A549 (cell line): ENCODE results near the gene RYR3. TPM values are rescaled to one million over a fixed set of nuclear protein-coding genes. Genes with fewer than 3 reads are reported as not detected.

Source experiments
- ATAC-seq, 2 experiments: fragments of 200-7000 bp in 1 of 2; fragments of >200 bp in 1 of 2; cut with Nextera tagmentation in 1 of 2; cut with Tn5 transposase in 1 of 2; 3 replicates each; pipeline versions ENCODE4 v1.8.0 to v1.9.1; 2018 to 2020; ENCODE audit warnings: mild to moderate bottlenecking in 1 of 2, moderate library complexity in 1 of 2
- CTCF ChIA-PET: fragments of 300-600 bp; sonication (Branson Sonifier 250); formaldehyde crosslinking; extraction: SDS; loops from one replicate; lab custom pipeline; 2021; ENCODE audit warnings: antibody characterized with exemption, inconsistent platforms; lab: Yijun Ruan, JAX
- POLR2A ChIA-PET: fragments of 350-600 bp; formaldehyde crosslinking; extraction: SDS; loops from one replicate; lab custom pipeline; 2021; ENCODE audit warnings: antibody characterized with exemption, inconsistent platforms; lab: Yijun Ruan, JAX
- DNase-seq, 2 experiments: peaks; one replicate each; pipeline versions ENCODE4 v3.0.0 to v3.0.0-alpha.2; 2011 to 2016; ENCODE audit warnings: low read depth in 1 of 2, low spot score in 1 of 2
- FAIRE-seq: peaks from 2 replicates; lab custom pipeline; 2011; peaks lifted over from hg19 to GRCh38; lab: Jason Lieb, UNC
- H3K27ac ChIP-seq, 2 experiments: fragments of >200 bp; sonication (Bioruptor Twin); formaldehyde crosslinking; 3 replicates each; pipeline ENCODE4 v1.5.1; 2016 to 2017
- H3K4me1 ChIP-seq: fragments of >200 bp; sonication (Bioruptor Twin); formaldehyde crosslinking; 3 replicates; pipeline ENCODE4 v1.6.1; 2016
- H3K4me2 ChIP-seq: fragments of >200 bp; sonication (Bioruptor Twin); formaldehyde crosslinking; 3 replicates; pipeline ENCODE4 v1.6.1; 2016
- H3K4me3 ChIP-seq: fragments of >200 bp; sonication (Bioruptor Twin); formaldehyde crosslinking; 3 replicates; pipeline ENCODE4 v1.5.1; 2016
- H3K9me3 ChIP-seq: fragments of >200 bp; sonication (Bioruptor Twin); formaldehyde crosslinking; 3 replicates; pipeline ENCODE4 v1.6.1; 2016
- BCL3 ChIP-seq: fragments of >200 bp; sonication (Bioruptor Twin); formaldehyde crosslinking; IDR thresholded peaks from 3 replicates; pipeline ENCODE4 v1.6.1; 2016
- CBX2 ChIP-seq: fragments of 200-600 bp; sonication (generic); IDR thresholded peaks from 2 replicates; pipeline ENCODE4 v1.6.1; 2016; ENCODE audit warnings: low read depth, mild to moderate bottlenecking, borderline replicate concordance
- CHD4 ChIP-seq: fragments of 200-600 bp; sonication (generic); IDR thresholded peaks from 2 replicates; pipeline ENCODE4 v1.6.1; 2016; ENCODE audit warnings: antibody characterized with exemption, mild to moderate bottlenecking, borderline replicate concordance
- EHMT2 ChIP-seq: fragments of 200-600 bp; sonication (generic); IDR thresholded peaks from 2 replicates; pipeline ENCODE4 v1.6.1; 2016; ENCODE audit warnings: antibody characterized with exemption, low read depth, mild to moderate bottlenecking, moderate library complexity
- ESRRA ChIP-seq: fragments of 150-350 bp; IDR thresholded peaks from 2 replicates; pipeline ENCODE4 v1.6.1; 2014; ENCODE audit warnings: mild to moderate bottlenecking, low read length, borderline replicate concordance
- FOXS1 ChIP-seq: fragments of 250-450 bp; sonication (Bioruptor Pico); IDR thresholded peaks from 2 replicates; pipeline ENCODE4 v1.5.0; 2020; ENCODE audit warnings: mild to moderate bottlenecking, moderate library complexity
- HES2 ChIP-seq: fragments of >200 bp; sonication (Bioruptor Twin); formaldehyde crosslinking; IDR thresholded peaks from 2 replicates; pipeline ENCODE4 v1.6.1; 2016
- HMGXB4 ChIP-seq: fragments of 250-450 bp; sonication (Bioruptor Pico); IDR thresholded peaks from 2 replicates; pipeline ENCODE4 v1.5.0; 2021; ENCODE audit warnings: mild to moderate bottlenecking, moderate library complexity, borderline replicate concordance
- HOXA7 ChIP-seq: fragments of 250-450 bp; sonication (Bioruptor Pico); IDR thresholded peaks from 2 replicates; pipeline ENCODE4 v1.5.0; 2020; ENCODE audit warnings: mild to moderate bottlenecking, moderate library complexity
- HOXB13 ChIP-seq: fragments of 250-450 bp; sonication (Bioruptor Pico); IDR thresholded peaks from 2 replicates; pipeline ENCODE4 v1.5.0; 2020; ENCODE audit warnings: low read depth, mild to moderate bottlenecking, moderate library complexity
- HOXB5 ChIP-seq: fragments of 250-450 bp; sonication (Bioruptor Pico); IDR thresholded peaks from 2 replicates; pipeline ENCODE4 v1.5.0; 2020; ENCODE audit warnings: mild to moderate bottlenecking, moderate library complexity
- JUNB ChIP-seq: fragments of >200 bp; sonication (Bioruptor Twin); formaldehyde crosslinking; IDR thresholded peaks from 2 replicates; pipeline ENCODE4 v1.6.1; 2016
- MAFK ChIP-seq: fragments of 450-650 bp; IDR thresholded peaks from 2 replicates; pipeline ENCODE4 v1.6.1; 2014; ENCODE audit not compliant: partially characterized antibody
- MAZ ChIP-seq: fragments of 150-350 bp; IDR thresholded peaks from 2 replicates; pipeline ENCODE4 v1.6.1; 2014; ENCODE audit warnings: antibody characterized with exemption, low read depth, low read length, borderline replicate concordance
- MYC ChIP-seq: IDR thresholded peaks from 2 replicates; pipeline ENCODE4 v1.6.1; 2012; ENCODE audit warnings: mild to moderate bottlenecking, inconsistent platforms, low read length, improper control_type of control experiment, borderline replicate concordance
- NPAS2 ChIP-seq: fragments of 250-450 bp; sonication (Bioruptor Pico); IDR thresholded peaks from 2 replicates; pipeline ENCODE4 v1.8.0; 2022; ENCODE audit warnings: mild to moderate bottlenecking, moderate library complexity, borderline replicate concordance
- NR3C1 ChIP-seq: fragments of >200 bp; sonication (Bioruptor Twin); formaldehyde crosslinking; IDR thresholded peaks from 3 replicates; pipeline ENCODE4 v1.6.1; 2017
- PBX3 ChIP-seq: IDR thresholded peaks from 2 replicates; pipeline ENCODE4 v1.6.1; 2012
- POLR2A ChIP-seq: IDR thresholded peaks from 2 replicates; pipeline ENCODE4 v1.6.1; 2012; ENCODE audit warnings: mild to moderate bottlenecking, low read length
- RAD21 ChIP-seq, 2 experiments: fragments of >200 bp in 1 of 2; sonication (Bioruptor Twin) in 1 of 2; formaldehyde crosslinking in 1 of 2; IDR thresholded peaks in 1 of 2; conservative IDR thresholded peaks in 1 of 2; 2 replicates in 1 of 2; 3 replicates in 1 of 2; pipeline ENCODE4 v1.6.1; 2012 to 2018; ENCODE audit warnings: inconsistent platforms in 1 of 2
- RARB ChIP-seq: fragments of 250-450 bp; sonication (Bioruptor Pico); IDR thresholded peaks from 2 replicates; pipeline ENCODE4 v1.8.0; 2021; ENCODE audit warnings: mild to moderate bottlenecking, moderate library complexity
- RNF2 ChIP-seq: fragments of 200-600 bp; sonication (generic); IDR thresholded peaks from 2 replicates; pipeline ENCODE4 v1.6.1; 2016; ENCODE audit warnings: low read depth, mild to moderate bottlenecking, antibody characterized with exemption, moderate library complexity, borderline replicate concordance
- ZC3H11A ChIP-seq: fragments of 450-650 bp; IDR thresholded peaks from 2 replicates; pipeline ENCODE4 v1.6.1; 2014; ENCODE audit warnings: antibody characterized with exemption, mild to moderate bottlenecking
- WGBS: methylation state at CpG from one replicate; pipeline ENCODE4 v1.1.6; 2017; ENCODE audit errors: missing lambda C conversion rate; 5-methylcytosine and 5-hydroxymethylcytosine counted together
- polyA plus RNA-seq, 4 experiments: library from polyadenylated mRNA; depleted of rRNA in 3 of 4; stranded (reverse); fragments of >200 nt; fragmentation: RNase III in 1 of 4; extraction: RNeasy Plus Mini Kit Qiagen cat#74134 plus additional on column Dnase treatment in 1 of 4; gene quantifications; 2 replicates in 3 of 4; 3 replicates in 1 of 4; pipeline ENCODE4 v1.2.3, GENCODE V29; 2011 to 2017

The RYR3 gene
- polyA plus RNA-seq, 2 of the 4 experiments (the other 2 are of a cell fraction), result 0.03 TPM; not detected in 1

- FAIRE-seq (no peak), ATAC-seq (no peak), DNase-seq (no peak)
- 88% methylated on average over 2 of the region's 2 CpGs for WGBS
- Histone ChIP-seq H3K4me1 (peaks cover 8% of the 10 kb centered on the region; the same call in 2 of the 3 replicates), H3K27ac (no peak overlapping the region), H3K9me3 (no peaks in the 10 kb centered on the region), H3K4me2 (no peak overlapping the region), H3K4me3 (no peak overlapping the region)
- ChIA-PET POLR2A (no interaction called here), CTCF (interaction anchor here (1.5 to 1.7 kb wide), 2 partner anchors 37 to 109 kb away, joined by 4 to 5 read pairs; no protein-coding TSS in a partner anchor)
- TF ChIP-seq POLR2A, result no peak
- TF ChIP-seq NR3C1, result no peak
- TF ChIP-seq JUNB, result no peak
- no peak for TF ChIP-seq MAFK
- no peak for TF ChIP-seq BCL3
- TF ChIP-seq MYC, result no peak
- no peak for TF ChIP-seq HOXB5 (CRISPR knock-in tag)
- TF ChIP-seq HMGXB4 (CRISPR knock-in tag), result no peak
- TF ChIP-seq CHD4, result no peak
- TF ChIP-seq ESRRA, result no peak
- TF ChIP-seq HES2, result no peak
- TF ChIP-seq HOXB13 (CRISPR knock-in tag), result no peak
- TF ChIP-seq RAD21 (conservative IDR thresholded peaks at IDR 0.05 in 1 of 2, IDR thresholded peaks at IDR 0.05 in 1 of 2), result no peak
- TF ChIP-seq FOXS1 (CRISPR knock-in tag), result no peak
- TF ChIP-seq MAZ, result no peak
- TF ChIP-seq CBX2, result no peak
These were observed 535.4 kb downstream of the RYR3 start for GRCh38 chr15:33846142-33846541.

GRCh38 chr15:33846862-33847261, 536.1 kb downstream of the RYR3 start:
- FAIRE-seq, result no peak
- H3K9me3 ChIP-seq, result no peaks in the 10 kb centered on the region
- TF ChIP-seq PBX3, result no peak
- no peak for TF ChIP-seq RARB (CRISPR knock-in tag)
- TF ChIP-seq, all 56 proteins: peak for 0
- ChIA-PET CTCF (interaction anchor here (1.0 to 1.7 kb wide), 3 partner anchors 19 to 37 kb away, joined by 3 to 4 read pairs (median 3); no protein-coding TSS in a partner anchor), POLR2A (no interaction called here)
- ATAC-seq, result no peak
- DNase-seq, result no peak
- WGBS, result 76% methylated on average over 6 of the region's 6 CpGs
- H3K4me2 ChIP-seq, result no peak overlapping the region
- H3K4me1 ChIP-seq, result peaks cover 8% of the 10 kb centered on the region; the same call in 2 of the 3 replicates
- H3K4me3 ChIP-seq, result no peak overlapping the region
- H3K27ac ChIP-seq, result no peak overlapping the region

- ChIA-PET CTCF (interaction anchor here (1.0 to 1.5 kb wide), 4 partner anchors 10 to 23 kb away, joined by 3 to 4 read pairs (median 4); no protein-coding TSS in a partner anchor), POLR2A (no interaction called here)
- FAIRE-seq (no peak), ATAC-seq (no peak), DNase-seq (no peak)
- TF ChIP-seq RNF2 (no peak), BCL3 (no peak), NPAS2 (CRISPR knock-in tag) (no peak), ZC3H11A (no peak), HOXA7 (CRISPR knock-in tag) (no peak), EHMT2 (no peak)
- Histone ChIP-seq H3K4me3 (no peak overlapping the region), H3K4me1 (peaks cover 16% of the 10 kb centered on the region; the same call in 2 of the 3 replicates), H3K27ac (no peak overlapping the region), H3K9me3 (no peaks in the 10 kb centered on the region), H3K4me2 (no peak overlapping the region)
- 75% methylated on average over 3 of the region's 3 CpGs for WGBS
These were observed 537.2 kb downstream of the RYR3 start for GRCh38 chr15:33848011-33848410.
